Measurements from ENCODE around the gene LRP2BP. TPM values are rescaled to one million over a fixed set of nuclear protein-coding genes. Genes with fewer than 3 reads are reported as not detected.

LRP2BP gene
- total and polyA plus RNA-seq, 5 donors from 2014 or later, result 0.54 to 3.5 (median 1.0) TPM

DNA sequence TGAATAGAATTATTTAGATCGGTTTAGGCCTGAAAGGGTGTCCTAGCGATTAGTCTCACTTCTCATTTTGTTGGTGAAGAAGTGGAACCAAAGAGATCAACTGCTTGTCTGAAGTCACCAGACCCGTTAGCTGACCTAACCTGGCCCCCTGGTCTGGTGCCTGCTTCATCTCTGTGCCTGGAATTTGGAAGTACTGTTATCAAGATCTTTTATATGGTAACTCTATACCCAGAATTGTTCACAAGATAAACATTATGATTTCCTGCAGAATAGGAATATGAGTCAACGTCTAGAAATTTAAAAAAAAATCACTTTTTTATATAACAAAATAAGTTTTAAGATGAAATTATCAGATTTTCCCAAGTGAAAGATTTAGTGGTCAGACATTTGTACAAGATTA, 37.2 kb downstream of the LRP2BP start:
- Mint-ChIP-seq H3K4me3 (no peak overlapping the region), H3K27ac (no peak overlapping the region), H3K27me3 (no peaks in the 10 kb centered on the region), H3K9me3 (no peaks in the 10 kb centered on the region), H3K4me1 (no peaks in the 10 kb centered on the region), H3K36me3 (peaks cover 27% of the 10 kb centered on the region)
- Histone ChIP-seq H3K27ac (ENCODE audit: insufficient read depth, low read length, poor library complexity, severe bottlenecking) (no peak overlapping the region), H3K4me1 (ENCODE audit: control insufficient read depth, insufficient read depth, low read length, poor library complexity, severe bottlenecking) (no peaks in the 10 kb centered on the region), H3K4me3 (ENCODE audit: low read depth, low read length) (no peak overlapping the region), H3K9me3 (ENCODE audit: control insufficient read depth in 2 of 2, low read length in 2 of 2) (no peaks in the 10 kb centered on the region), H3K36me3 (ENCODE audit: control insufficient read depth, insufficient read depth, low read length) (peaks cover 31% of the 10 kb centered on the region), H3K27me3 (ENCODE audit: control insufficient read depth, insufficient read depth, low read length) (no peaks in the 10 kb centered on the region)
- DNase-seq (no peak), ATAC-seq (ENCODE audit: low read depth in 2 of 2) (no peak)

DNA sequence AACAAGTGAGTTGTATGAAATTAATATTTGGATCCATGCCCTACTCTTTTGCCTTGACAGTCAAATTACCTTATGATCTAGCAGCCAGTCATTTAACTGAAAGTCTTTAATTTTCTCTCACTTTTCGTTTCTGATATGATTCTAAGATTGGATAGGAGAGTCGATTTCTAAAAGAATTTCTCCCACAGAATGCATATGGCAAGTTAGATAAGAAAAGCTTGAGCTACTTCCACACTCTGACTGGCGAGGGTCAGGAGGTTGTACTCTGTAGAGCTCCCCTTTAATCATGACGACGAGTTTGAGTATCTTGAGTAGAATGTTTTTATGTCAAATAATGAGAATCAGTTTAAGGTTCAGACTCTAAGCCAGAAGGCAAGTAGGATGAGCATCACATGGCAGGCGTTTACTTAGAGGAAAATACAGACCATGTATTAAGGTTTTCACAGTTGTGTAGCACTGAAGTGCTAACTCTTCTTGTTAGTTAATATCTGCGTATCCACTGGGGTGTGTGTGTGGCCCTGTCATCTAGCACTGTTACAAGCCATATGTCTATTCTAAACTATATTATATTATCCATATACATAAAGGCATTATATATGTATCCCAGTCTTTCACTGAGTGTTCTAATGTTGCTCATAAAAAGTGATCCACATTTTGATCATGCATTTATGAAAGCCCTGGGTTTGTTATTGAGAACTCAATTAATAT, 37.8 kb downstream of the LRP2BP start:
- H3K4me1 ChIP-seq (ENCODE audit: control insufficient read depth, insufficient read depth, low read length, poor library complexity, severe bottlenecking), result no peaks in the 10 kb centered on the region
- no peak overlapping the region for H3K27ac ChIP-seq (ENCODE audit: insufficient read depth, low read length, poor library complexity, severe bottlenecking)
- H3K36me3 Mint-ChIP-seq, result peaks cover 27% of the 10 kb centered on the region
- H3K36me3 ChIP-seq (ENCODE audit: control insufficient read depth, insufficient read depth, low read length), result peaks cover 31% of the 10 kb centered on the region
- no peak overlapping the region for H3K4me3 Mint-ChIP-seq
- no peaks in the 10 kb centered on the region for H3K27me3 ChIP-seq (ENCODE audit: control insufficient read depth, insufficient read depth, low read length)
- H3K27me3 Mint-ChIP-seq, result no peaks in the 10 kb centered on the region
- no peak for DNase-seq
- no peak for ATAC-seq (ENCODE audit: low read depth in 2 of 2)
- H3K9me3 Mint-ChIP-seq, result no peaks in the 10 kb centered on the region
- no peak overlapping the region for H3K4me3 ChIP-seq (ENCODE audit: low read depth, low read length)
- H3K27ac Mint-ChIP-seq, result no peak overlapping the region
- no peaks in the 10 kb centered on the region for H3K4me1 Mint-ChIP-seq
- no peaks in the 10 kb centered on the region for H3K9me3 ChIP-seq (ENCODE audit: control insufficient read depth in 2 of 2, low read length in 2 of 2)

DNA sequence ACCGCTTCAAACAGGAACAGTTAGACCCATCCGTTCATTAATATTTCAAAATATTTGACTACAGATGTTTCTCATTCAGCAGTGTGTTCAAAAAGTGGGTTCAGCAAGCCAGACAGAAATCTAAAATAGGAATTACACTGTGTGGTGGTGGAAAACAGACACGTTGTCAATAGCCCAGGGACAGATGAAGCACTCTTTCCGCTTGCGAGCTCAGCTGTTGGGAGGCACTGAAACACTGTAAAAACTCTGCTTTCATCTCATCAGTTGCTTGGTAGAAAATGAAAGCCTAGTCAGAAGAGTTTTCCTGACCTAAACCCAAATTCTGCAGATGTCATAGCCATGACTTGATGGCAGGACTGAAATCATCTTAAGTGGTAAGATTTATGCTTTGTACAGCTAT, 38.5 kb downstream of the LRP2BP start:
- Histone ChIP-seq H3K9me3 (ENCODE audit: control insufficient read depth in 2 of 2, low read length in 2 of 2) (no peaks in the 10 kb centered on the region), H3K4me3 (ENCODE audit: low read depth, low read length) (no peak overlapping the region), H3K4me1 (ENCODE audit: control insufficient read depth, insufficient read depth, low read length, poor library complexity, severe bottlenecking) (no peaks in the 10 kb centered on the region), H3K36me3 (ENCODE audit: control insufficient read depth, insufficient read depth, low read length) (peaks cover 27% of the 10 kb centered on the region), H3K27me3 (ENCODE audit: control insufficient read depth, insufficient read depth, low read length) (no peaks in the 10 kb centered on the region), H3K27ac (ENCODE audit: insufficient read depth, low read length, poor library complexity, severe bottlenecking) (no peak overlapping the region)
- ATAC-seq (ENCODE audit: low read depth in 2 of 2), result no peak
- peaks cover 34% of the 10 kb centered on the region for H3K36me3 Mint-ChIP-seq
- no peak for DNase-seq
- no peaks in the 10 kb centered on the region for H3K4me1 Mint-ChIP-seq
- H3K4me3 Mint-ChIP-seq, result no peak overlapping the region
- no peak overlapping the region for H3K27ac Mint-ChIP-seq
- H3K27me3 Mint-ChIP-seq, result no peaks in the 10 kb centered on the region
- H3K9me3 Mint-ChIP-seq, result no peaks in the 10 kb centered on the region

DNA sequence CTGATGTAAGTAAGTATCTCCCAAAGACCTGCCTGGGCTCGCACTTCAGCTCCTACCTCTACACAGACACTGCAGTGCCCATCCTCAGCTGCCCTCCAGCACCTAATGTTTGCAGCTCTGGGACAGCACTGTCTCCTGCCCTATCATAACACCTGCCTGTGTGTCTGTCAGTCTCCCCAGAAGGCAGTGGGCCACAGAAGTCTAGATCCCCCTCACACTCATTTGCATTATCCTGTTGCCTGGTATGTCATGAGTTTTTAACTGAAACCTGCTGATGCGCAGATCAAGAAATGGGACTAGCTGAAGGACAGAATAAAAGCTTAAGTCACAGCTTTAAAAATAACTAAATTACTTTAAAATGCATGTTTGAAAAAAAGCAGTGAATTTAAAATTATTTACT, 43.0 kb downstream of the LRP2BP start:
- ATAC-seq (ENCODE audit: low read depth in 2 of 2) (no peak), DNase-seq (no peak)
- H3K27me3 ChIP-seq (ENCODE audit: control insufficient read depth, insufficient read depth, low read length), result no peaks in the 10 kb centered on the region
- Mint-ChIP-seq H3K27me3 (no peaks in the 10 kb centered on the region), H3K9me3 (no peaks in the 10 kb centered on the region), H3K36me3 (peaks cover 63% of the 10 kb centered on the region), H3K27ac (peak overlapping the region in 2 of 3 donors; percentile 67 to 68), H3K4me1 (peaks cover 0 to 2% (median 0%) of the 10 kb centered on the region in 4 donors), H3K4me3 (no peak overlapping the region)
- peaks cover 29% of the 10 kb centered on the region for H3K36me3 ChIP-seq (ENCODE audit: control insufficient read depth, insufficient read depth, low read length)
- H3K27ac ChIP-seq (ENCODE audit: insufficient read depth, low read length, poor library complexity, severe bottlenecking), result no peak overlapping the region
- no peak overlapping the region for H3K4me3 ChIP-seq (ENCODE audit: low read depth, low read length)
- peaks cover 2% of the 10 kb centered on the region for H3K4me1 ChIP-seq (ENCODE audit: control insufficient read depth, insufficient read depth, low read length, poor library complexity, severe bottlenecking)
- no peaks in the 10 kb centered on the region for H3K9me3 ChIP-seq (ENCODE audit: control insufficient read depth in 2 of 2, low read length in 2 of 2)

DNA sequence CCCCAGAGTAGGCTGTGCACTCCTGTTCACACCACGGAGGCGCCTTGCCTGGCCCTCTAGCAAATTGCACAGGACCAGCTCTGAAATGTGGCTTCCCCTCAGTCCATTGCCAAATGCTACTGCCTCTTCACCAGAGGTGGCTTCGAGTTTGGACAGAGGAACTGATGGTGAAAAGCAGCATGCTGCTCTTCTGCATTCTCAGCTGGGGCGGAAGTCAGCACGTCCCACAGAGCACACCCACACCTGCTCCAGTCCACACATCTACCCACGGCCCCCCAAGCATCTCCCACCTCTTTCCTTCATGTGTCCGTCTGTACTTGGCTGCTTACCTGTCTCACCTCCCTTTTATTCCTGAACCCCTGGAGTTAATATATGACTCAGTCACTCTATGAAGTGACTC, 43.5 kb downstream of the LRP2BP start:
- peaks cover 24% of the 10 kb centered on the region for H3K36me3 ChIP-seq (ENCODE audit: control insufficient read depth, insufficient read depth, low read length)
- no peaks in the 10 kb centered on the region for H3K9me3 Mint-ChIP-seq
- peaks cover 2% of the 10 kb centered on the region for H3K4me1 ChIP-seq (ENCODE audit: control insufficient read depth, insufficient read depth, low read length, poor library complexity, severe bottlenecking)
- no peak overlapping the region for H3K4me3 ChIP-seq (ENCODE audit: low read depth, low read length)
- peaks cover 0 to 2% (median 0%) of the 10 kb centered on the region in 4 donors for H3K4me1 Mint-ChIP-seq
- H3K36me3 Mint-ChIP-seq, result peaks cover 60% of the 10 kb centered on the region
- peak overlapping the region in 1 of 3 donors; percentile 68 for H3K27ac Mint-ChIP-seq
- H3K27ac ChIP-seq (ENCODE audit: insufficient read depth, low read length, poor library complexity, severe bottlenecking), result no peak overlapping the region
- no peak overlapping the region for H3K4me3 Mint-ChIP-seq
- H3K27me3 ChIP-seq (ENCODE audit: control insufficient read depth, insufficient read depth, low read length), result no peaks in the 10 kb centered on the region
- no peaks in the 10 kb centered on the region for H3K27me3 Mint-ChIP-seq
- ATAC-seq (ENCODE audit: low read depth in 2 of 2) (no peak), DNase-seq (no peak)
- no peaks in the 10 kb centered on the region for H3K9me3 ChIP-seq (ENCODE audit: control insufficient read depth in 2 of 2, low read length in 2 of 2)

DNA sequence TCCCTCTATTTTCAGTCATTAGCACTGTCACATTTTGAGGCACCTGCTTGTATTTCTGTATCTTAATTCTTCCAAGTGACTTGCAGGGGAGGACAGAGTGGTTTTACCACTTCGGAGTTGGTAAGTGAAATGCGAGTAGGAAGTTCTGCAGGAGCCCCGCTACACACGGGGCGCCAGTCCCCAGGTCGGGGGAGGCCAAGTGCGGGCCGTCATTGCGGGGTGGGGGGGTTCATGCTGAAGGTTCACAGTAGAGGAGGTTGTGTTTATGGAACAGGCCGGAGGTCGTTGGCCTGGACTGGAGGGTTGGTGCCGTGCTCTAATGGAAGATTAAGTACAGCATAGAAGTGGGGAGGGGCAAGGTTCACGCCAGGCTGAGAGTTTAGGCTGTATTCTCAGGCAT, 44.0 kb downstream of the LRP2BP start:
- no peaks in the 10 kb centered on the region for H3K27me3 ChIP-seq (ENCODE audit: control insufficient read depth, insufficient read depth, low read length)
- H3K4me1 ChIP-seq (ENCODE audit: control insufficient read depth, insufficient read depth, low read length, poor library complexity, severe bottlenecking), result peaks cover 2% of the 10 kb centered on the region
- H3K4me1 Mint-ChIP-seq, result peaks cover 0 to 2% (median 0%) of the 10 kb centered on the region in 4 donors
- no peak overlapping the region for H3K4me3 Mint-ChIP-seq
- no peak for ATAC-seq (ENCODE audit: low read depth in 2 of 2)
- H3K27ac Mint-ChIP-seq, result no peak overlapping the region
- peaks cover 29% of the 10 kb centered on the region for H3K36me3 ChIP-seq (ENCODE audit: control insufficient read depth, insufficient read depth, low read length)
- H3K4me3 ChIP-seq (ENCODE audit: low read depth, low read length), result no peak overlapping the region
- peaks cover 59% of the 10 kb centered on the region for H3K36me3 Mint-ChIP-seq
- H3K27me3 Mint-ChIP-seq, result no peaks in the 10 kb centered on the region
- no peaks in the 10 kb centered on the region for H3K9me3 ChIP-seq (ENCODE audit: control insufficient read depth in 2 of 2, low read length in 2 of 2)
- peaks cover 0 to 1% (median 0%) of the 10 kb centered on the region in 7 donors for H3K9me3 Mint-ChIP-seq
- DNase-seq, result no peak
- H3K27ac ChIP-seq (ENCODE audit: insufficient read depth, low read length, poor library complexity, severe bottlenecking), result no peak overlapping the region

DNA sequence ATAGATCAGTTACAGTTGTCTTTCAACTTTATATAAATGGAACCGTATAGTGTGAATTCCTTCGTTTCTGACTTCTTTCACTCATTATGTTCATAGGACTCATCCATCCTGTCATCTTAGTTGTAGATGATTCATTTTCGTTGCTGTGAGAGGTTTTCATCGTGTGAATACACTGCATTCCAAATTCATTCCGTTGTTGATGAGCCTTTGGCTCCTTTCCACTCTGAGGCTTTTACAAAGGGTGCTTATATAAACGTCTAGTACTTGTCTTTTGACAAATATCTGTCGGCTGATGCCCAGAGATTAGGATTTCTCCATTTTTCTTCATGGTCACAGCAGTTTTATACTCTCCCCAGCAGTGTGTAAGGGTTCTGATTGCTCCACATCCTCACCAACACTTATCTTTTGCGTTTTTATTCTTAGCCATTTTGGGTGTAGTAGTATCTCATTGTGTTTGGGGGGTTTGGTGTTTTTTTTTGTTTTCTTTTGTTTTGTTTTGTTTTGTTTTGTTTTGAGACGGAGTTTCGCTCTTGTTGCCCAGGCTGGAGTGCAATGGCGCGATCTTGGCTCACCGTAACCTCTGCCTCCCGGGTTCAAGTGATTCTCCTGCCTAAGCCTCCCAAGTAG, 48.6 kb downstream of the LRP2BP start:
- ATAC-seq (ENCODE audit: low read depth in 2 of 2) (no peak), DNase-seq (no peak)
- Histone ChIP-seq H3K4me1 (ENCODE audit: control insufficient read depth, insufficient read depth, low read length, poor library complexity, severe bottlenecking) (peaks cover 13% of the 10 kb centered on the region), H3K9me3 (ENCODE audit: control insufficient read depth in 2 of 2, low read length in 2 of 2) (no peaks in the 10 kb centered on the region), H3K27me3 (ENCODE audit: control insufficient read depth, insufficient read depth, low read length) (no peaks in the 10 kb centered on the region), H3K4me3 (ENCODE audit: low read depth, low read length) (no peak overlapping the region), H3K36me3 (ENCODE audit: control insufficient read depth, insufficient read depth, low read length) (peaks cover 29% of the 10 kb centered on the region), H3K27ac (ENCODE audit: insufficient read depth, low read length, poor library complexity, severe bottlenecking) (no peak overlapping the region)
- Mint-ChIP-seq H3K36me3 (peaks cover 68% of the 10 kb centered on the region), H3K4me3 (peak overlapping the region in 1 of 4 donors; percentile 1), H3K4me1 (peaks cover 12 to 17% (median 14%) of the 10 kb centered on the region in 4 donors), H3K27me3 (no peaks in the 10 kb centered on the region), H3K9me3 (peaks cover 0 to 1% (median 0%) of the 10 kb centered on the region in 7 donors), H3K27ac (no peak overlapping the region)

Measured in CD4-positive, CD25-positive, alpha-beta regulatory T cell (primary cell).